ENCODE results near the gene ANGPTL2.

ANGPTL2 gene

GRCh38 chr9:127109212-127109711, 13.2 kb downstream of the ANGPTL2 start:
- no peak for DNase-seq (ENCODE audit: low read depth)
- no peak for TF ChIP-seq CTCF (IDR thresholded peaks at IDR 0.05; ENCODE audit: insufficient read depth, low read depth, low read length, missing control alignments)
- H3K4me3 ChIP-seq (ENCODE audit: low read length): no peak overlapping the region

- no peak for DNase-seq (ENCODE audit: low read depth)
- no peak for TF ChIP-seq CTCF (IDR thresholded peaks at IDR 0.05; ENCODE audit: insufficient read depth, low read depth, low read length, missing control alignments)
- H3K4me3 ChIP-seq (ENCODE audit: low read length): no peak overlapping the region
Observed at GRCh38 chr9:127107929-127108876, 14.2 kb downstream of the ANGPTL2 start.

GRCh38 chr9:127107171-127107928, 15.1 kb downstream of the ANGPTL2 start:
- TF ChIP-seq CTCF (IDR thresholded peaks at IDR 0.05; ENCODE audit: insufficient read depth, low read depth, low read length, missing control alignments): no peak
- no peak overlapping the region for H3K4me3 ChIP-seq (ENCODE audit: low read length)
- DNase-seq (ENCODE audit: low read depth): no peak

- TF ChIP-seq CTCF (IDR thresholded peaks at IDR 0.05; ENCODE audit: insufficient read depth, low read depth, low read length, missing control alignments): no peak
- DNase-seq (ENCODE audit: low read depth): no peak
- H3K4me3 ChIP-seq (ENCODE audit: low read length): no peak overlapping the region
Observed at GRCh38 chr9:127106466-127106855, 16.0 kb downstream of the ANGPTL2 start.

- no peak overlapping the region for H3K4me3 ChIP-seq (ENCODE audit: low read length)
- TF ChIP-seq CTCF (IDR thresholded peaks at IDR 0.05; ENCODE audit: insufficient read depth, low read depth, low read length, missing control alignments): no peak
- no peak for DNase-seq (ENCODE audit: low read depth)
Observed at GRCh38 chr9:127105805-127106465, 16.5 kb downstream of the ANGPTL2 start.

GRCh38 chr9:127104581-127105311, 17.7 kb downstream of the ANGPTL2 start:
- TF ChIP-seq CTCF (IDR thresholded peaks at IDR 0.05; ENCODE audit: insufficient read depth, low read depth, low read length, missing control alignments): no peak
- DNase-seq (ENCODE audit: low read depth): peak; percentile 61
- no peak overlapping the region for H3K4me3 ChIP-seq (ENCODE audit: low read length)
